Measurements from ENCODE around the gene HACE1.

Gene HACE1

DNA sequence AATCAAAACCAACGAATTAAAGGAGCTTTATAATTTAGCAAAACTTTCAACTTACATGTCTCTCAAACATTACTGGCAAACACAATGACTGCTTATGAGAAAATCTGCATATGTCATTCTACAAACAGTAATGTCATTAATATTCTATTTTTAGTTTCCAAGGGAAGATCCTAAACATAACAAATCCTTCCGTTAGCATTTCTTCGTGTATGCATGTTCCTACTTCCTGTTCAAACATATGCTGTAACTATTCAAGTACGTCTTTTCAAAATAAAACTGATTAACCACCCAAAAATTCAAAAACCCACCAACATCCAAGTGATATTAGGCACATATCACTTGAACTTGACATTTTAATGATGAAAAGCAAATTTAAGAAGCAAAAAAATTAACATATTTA, 131.3 kb downstream of the HACE1 start:
- no peak for DNase-seq

DNA sequence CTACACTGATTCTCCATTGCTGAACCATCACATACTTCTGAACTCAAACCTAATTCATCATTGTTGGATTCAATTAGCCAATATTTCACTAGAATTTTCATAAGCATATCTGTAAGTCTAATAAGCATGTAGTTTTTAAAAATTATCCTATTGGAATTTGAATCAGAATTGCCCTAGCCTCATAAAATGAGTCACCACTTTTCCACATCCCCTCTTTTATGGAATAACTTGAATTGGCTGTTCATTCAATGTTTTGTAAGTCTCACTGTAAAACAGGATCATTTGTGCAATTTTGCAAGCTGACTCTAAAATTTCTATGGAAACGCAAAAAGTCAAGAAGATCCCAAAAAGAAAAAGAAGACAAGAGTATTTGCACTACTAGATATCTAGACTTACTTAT, 141.0 kb downstream of the HACE1 start:
- DNase-seq: no peak

DNA sequence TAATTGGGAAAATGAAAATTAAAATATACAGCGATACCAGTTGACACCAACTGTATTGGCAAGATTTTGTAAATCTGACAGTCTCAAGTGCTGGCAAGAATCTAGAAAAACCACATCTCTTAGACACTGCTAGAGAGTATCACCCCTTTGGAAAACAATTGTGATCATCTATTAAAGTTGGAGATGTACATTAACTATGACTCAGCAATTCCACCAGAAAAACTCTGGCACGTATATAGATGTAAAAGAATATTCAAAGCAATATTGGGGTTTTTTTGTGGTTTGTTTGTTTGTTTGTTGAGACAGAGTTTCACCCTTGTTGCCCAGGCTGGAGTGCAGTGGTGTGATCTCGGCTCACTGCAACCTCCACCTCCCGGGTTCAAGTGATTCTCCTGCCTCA, 142.9 kb downstream of the HACE1 start:
- no peak for DNase-seq

DNA sequence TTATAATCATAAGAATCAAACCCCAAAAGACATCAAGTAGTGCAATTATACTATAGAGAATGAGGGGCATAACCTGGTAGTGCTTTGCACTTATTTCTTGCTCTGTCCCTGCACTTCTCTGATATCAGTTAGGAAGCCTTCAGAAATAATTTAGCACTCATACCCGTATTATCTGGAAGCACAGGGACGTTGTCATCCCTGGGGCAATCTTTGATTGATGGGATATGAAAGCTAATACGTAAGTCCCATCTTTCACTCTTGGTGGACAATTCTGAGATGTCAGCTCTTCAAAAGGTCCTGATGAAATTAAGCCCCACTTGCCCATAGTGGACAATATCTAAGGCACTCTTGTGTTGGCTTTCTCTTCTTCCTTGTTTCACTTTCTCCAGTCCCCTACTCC, 144.9 kb downstream of the HACE1 start:
- no peak for DNase-seq

DNA sequence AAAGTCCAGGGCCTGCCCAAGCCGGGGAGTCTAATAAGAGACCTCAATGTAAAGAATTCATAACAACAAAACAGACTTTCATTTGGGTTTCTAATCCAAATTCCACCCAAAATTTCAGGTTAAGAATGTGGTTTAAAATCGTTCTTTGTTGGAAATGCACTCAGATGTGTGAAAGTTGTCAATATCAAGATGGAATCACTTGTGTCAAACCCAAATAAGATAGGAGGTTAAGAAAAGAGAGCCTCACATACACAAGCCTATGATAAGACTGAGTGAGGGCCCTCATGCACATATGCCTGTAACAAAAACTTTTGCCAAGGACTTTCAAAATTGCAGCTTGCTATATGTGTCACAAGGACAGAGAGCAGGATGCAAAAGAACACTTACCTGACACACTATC, 145.7 kb downstream of the HACE1 start:
- no peak for DNase-seq

DNA sequence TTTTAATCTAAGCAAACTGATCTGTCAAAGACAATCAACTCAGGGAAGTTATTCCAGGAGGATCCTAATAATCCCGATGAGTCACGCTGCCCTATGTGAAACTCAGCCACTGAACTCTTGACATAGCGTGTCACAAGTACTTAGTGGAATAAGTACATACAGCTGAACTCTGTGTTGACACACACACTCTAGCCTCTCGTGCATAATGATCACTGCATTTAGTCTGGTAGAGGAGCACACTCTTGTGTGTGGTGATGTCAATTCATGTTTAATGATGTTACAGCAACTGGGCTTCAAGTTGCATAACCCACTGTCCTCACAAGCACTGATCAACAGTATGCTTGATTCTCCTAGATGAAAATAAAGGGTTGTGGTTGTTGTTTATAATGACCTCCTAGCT, 148.3 kb downstream of the HACE1 start:
- peak; percentile 64 for DNase-seq

DNA sequence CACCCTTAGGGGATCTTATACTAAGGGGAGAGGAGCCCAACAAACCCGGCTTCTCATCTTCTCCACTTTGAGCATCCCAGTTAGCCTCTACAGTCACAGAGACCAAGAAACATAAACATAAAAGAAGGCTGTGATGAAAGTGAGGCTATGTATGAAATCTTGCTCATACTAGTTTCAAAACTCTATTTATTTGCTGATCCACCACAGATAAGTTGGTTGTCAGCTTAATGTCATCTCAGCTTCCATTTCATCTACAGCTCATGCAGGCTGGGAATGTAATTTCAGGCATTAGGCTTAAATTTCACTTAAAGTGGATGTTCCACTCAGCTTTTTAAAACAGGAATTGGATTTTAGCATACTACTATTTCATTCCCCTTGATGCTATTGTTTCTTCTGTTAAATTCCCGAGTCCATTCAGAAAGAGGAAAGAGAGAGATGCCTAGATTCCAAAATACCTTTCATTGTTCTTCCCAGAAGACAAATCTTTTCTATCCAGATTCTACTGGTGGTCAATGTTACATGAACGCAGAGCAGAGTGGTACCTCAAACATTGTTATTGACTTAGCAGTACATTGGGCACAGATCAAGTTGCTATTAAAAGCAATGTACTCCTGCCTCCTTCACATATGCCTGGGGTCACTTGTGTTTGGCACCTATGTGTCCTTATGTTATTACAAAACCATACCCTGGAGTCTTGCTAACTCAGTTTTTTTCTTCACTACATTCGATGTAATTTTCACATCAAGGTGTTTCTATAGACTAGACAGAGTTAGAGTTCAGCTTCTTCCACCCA, 149.0 kb downstream of the HACE1 start:
- no peak for DNase-seq

DNA sequence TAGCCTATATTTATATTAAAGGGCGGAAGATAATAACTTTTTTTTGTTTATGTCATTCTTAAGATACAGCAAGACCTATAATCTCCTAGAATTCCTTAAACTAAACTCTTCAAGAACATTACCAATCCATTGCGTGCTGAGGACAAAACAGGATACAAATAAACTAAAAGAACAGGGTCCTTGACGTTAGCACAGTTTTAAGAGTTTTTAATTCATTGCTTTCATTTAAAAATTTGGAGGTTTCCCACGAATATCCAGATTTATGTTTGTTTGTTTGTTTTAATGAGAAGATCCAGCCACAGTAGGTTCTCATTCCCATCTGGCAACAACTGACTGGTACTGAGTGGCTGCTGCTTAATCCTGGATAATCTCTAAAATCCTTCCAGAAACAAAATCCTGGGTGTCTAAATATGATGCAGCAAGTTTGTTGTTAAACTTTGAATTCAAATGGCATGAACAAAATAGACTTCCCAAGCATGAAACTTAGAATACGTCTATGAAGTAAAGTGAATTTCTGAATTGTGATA, 153.7 kb downstream of the HACE1 start:
- no peak for DNase-seq

DNA sequence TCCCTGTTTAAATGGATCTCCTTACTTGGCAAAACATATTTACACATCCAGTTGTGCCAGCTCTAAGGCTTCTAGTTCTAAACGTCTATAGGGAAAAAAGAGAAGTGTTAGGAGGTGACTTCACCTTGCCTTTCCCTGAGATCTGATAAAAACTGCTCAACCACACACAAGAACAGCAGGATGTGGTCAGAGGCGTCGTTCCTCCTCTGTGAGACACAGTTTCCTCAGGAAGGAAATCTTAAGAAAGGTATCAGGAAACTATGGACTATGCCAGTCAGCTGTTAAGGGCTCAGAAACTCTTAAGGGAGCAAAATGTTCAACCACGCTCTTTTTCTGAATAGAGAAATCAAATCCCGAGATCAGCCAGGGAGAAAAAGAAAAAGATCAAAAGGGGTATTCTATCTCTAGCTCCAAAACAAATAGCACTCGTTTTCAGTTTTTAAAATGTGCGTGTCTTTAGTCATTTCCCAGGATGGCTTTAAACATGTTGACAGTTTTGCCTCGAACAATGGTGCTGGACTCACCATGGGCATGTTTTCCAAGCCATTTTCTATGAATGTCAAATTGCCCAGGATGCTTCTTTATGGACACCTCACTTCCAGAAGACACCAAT, 154.5 kb downstream of the HACE1 start:
- no peak for DNase-seq

DNA sequence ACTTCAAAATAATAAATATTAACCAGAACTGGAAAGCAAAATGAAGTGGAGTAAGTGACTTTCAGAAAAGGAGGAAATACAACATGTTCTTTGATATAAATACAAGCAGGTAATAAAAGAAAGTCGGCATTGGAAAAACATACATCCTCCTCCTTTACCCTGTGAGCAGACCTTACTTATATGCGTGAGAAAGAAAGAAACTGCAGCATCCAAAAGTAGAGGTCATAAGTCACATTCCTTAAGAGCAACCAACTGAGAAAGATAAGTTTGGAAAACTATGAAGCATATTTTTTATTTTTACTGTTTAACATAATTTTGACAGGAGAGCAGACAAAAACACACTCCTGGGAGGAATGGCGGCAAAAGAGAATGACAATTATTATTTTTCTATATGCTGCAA, 155.5 kb downstream of the HACE1 start:
- DNase-seq: no peak

DNA sequence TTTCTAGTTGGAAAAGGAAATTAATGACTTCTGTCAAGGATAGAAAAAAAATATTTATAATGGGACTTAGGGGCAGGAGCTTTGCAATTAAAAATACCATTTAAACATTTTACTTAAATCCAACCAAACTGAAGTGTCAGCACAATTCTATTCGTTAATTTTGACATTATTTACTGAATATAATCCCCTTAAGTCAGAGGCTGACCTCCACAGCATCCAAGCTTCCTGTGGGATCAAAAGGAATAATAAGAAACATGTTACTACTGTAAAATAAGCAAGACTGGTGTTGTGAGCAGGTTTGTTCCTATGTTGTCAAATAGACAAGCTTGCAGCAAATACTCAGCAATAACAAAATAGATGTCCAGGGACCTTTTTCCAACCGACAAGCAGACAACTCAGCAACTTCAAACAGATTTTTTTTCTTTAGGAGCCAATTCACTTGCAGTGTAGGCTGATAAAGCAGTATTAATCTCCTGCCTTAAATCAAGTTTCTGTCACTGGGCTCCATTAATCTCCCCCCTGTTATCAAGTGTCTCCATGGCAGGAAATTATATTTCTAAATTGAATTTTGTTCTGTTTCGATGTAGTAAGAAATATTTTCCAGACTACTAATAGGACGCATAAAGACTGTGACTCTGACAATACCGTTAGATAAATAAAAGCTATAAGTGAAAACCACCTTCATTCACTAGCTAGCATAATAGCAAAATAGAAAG, 157.4 kb downstream of the HACE1 start:
- DNase-seq: no peak

DNA sequence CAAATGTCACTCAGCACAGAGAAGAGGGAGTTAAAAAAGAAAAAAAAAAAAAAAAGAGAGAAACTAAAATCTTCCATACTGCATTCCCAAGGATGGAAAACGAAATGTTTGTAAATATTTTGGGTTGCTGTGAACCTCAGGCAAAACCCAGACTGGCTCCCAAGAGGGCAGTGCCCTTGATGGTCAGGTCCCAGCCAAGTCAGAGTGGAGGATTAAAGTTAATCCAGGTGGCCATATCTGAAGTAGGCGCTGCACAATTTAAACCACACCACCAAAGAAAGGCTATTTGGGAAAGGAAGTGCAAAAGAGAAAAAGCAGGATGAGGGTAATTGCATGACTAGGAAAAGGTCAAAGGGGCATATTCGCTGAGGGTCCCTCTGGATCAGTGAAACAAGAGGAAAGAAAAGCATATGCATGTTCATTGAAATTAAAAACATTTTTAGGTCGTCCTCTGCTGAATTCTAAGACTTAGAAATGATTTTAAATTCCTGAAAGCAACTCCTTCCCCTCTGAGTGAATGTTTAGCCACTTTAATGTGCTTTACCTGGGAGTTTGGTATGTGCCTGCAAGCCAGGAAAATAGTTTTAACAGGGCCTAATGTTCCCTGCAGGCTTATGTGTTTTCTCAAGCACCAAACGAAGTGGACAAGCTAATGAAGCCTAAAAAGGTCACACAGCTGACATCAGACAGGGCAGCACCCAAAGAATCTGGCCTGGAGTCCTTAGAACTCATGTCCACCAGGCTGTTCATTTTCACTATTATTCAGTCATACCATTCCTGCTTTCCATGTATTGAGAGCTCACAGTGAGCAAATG, 159.1 kb downstream of the HACE1 start:
- DNase-seq: no peak

DNA sequence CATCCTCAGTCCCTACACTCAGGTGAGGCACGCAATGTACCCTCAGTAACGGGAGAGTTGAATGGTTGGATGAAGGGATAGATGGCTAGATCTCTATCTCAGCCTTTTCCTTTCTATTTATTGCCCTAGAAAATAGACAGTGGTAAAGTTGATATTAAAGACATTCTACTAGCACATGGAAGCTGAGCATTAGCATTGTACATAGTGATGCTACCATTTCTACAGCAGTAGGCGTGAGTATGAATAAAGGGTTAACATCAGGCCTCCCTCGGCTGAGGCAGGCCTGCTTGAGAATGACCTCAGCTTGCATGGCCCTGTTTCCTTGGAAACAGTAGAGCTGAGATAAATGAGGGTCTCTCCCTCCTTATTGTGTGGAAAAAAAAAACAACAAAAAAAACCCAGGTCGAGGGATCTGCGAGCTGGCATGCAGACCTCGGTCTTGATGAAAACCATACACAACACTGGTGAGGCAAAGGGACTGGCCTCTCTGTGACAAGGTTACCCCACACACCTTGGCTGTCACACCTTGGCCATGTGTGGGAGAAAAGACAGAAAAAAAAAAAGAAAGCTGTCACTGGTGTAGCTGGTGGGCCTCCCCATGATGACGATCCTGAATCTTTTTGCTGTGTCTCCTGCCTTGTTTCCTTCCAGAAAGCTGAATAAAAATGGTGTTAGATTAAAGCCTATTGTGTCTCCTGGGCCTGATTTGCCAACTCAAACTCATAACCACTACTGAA, 160.0 kb downstream of the HACE1 start:
- DNase-seq: no peak

DNA sequence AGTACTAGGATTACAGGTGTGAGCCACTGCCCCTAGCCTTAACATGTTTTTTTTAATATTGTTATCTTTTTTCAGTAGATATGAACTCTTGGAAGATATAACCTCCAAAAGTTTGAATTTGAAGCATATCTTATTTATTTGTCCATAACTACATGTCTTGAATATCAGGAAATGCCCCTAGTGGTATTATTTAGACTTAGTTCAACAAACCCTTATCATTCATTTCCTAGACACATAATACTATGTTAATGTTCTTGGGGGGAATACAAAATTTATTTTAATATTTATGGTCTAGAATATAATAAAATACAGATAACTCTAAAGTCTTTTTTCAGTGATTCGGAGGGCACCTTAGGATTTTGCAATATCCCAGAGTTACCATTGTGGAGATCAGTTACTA, 160.7 kb downstream of the HACE1 start:
- DNase-seq: no peak

DNA sequence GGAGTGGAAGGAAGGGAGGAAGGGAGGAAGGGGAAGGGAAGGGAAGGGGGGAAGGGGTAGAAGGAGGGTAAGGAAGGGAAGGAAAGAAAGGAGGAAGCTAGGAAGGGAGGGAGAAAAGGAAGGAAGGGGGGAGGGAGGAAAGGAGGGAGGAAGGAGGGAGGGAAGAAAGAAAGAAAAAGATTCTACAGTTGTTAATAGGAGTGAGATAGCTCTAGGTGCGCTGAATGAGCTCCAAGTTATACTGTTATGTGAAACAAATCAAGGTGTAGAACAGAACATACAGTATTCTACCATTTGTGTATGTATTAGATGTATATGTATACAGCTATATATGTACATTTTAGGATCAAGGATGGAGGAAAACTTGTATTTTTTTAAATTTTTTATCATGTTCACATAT, 167.7 kb downstream of the HACE1 start:
- no peak for DNase-seq

DNA sequence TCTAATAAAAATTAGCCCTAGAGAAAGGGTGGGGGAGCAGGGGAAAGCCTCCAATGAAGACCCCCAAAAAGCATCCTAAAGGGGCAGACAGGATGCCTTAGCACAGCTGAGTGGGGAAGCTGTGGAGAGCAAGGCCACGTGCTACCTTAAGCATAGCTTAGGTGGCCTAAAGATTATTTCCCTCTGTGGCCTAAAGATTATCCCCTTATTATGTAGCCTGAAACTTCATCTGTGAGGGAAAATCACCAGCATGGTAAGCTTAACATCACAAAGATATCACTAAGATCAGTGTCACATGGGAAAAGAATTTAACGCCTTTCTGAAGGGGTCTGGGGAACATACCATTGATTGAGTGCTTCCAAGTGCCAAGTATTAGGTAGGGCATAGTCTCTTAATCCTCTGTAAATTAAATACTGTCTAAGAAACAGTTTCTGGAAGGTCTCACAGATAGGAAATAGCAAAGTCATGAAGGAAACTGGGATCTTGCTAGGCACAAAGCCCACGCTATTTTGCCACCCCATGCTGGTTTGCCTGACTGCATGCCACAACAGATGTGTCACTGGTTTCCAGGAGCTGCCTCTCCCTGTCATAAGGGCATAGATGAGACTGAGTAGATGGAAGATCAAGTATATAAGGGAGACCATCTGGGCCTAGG, 170.0 kb downstream of the HACE1 start:
- no peak for DNase-seq

DNA sequence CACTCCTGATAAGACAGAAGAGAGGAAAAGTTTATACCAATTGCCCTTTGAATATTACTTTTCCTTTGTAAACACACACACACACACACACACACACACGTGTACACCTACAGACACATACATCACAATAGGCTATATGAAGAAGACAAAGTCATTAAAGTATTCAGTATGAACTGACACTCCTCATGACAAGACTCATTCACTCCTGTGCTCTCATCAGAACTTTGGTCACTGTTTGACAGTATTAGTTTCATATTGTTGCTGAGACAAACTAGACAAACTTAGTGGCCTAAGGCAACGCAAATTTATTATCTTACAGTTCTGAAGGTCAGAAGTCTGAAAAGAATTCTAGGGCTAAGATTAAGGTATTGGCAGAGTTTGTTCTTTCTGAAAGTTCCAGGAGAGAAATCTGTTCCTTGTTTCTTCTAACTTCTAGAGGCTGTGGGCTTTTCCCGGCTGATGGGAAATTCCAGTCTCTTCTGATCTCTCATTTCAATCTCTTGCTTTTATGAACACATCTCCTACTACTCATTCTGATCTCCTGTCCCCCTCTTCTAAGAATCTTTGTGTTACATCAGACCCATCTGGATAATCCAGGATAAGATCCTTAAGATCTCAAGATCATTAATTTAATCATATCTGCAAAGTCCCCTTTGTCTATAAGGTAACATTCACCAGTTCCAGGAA, 171.3 kb downstream of the HACE1 start:
- DNase-seq: no peak

DNA sequence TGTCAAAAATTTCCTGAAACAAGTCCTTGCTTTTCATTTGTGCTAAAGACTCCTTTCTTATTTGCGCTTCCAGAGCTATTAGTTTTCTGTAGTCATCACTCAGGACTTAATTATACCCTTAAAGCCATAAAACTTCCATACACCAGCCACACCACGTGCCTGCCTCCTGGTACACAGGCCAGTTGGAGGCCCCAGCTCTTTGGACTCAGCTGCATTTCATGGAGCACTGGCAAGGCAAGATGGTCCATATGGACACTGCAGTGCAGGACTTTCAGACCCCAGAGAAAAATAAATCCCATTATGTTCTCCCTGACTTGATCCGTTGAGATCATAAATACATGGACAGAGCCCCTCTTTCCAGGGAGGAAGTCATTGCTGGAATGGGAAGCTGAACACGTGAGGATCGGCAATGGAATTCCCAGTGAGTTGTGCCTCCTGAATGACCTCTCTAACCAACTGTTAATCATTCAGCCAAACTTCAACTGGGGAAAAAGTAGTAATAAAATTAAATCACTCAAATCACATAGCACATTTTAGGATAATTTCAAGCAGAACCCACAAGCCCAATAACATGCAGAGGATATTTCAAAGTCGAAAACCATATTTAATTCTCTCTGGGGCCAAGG, 173.1 kb downstream of the HACE1 start:
- no peak for DNase-seq

DNA sequence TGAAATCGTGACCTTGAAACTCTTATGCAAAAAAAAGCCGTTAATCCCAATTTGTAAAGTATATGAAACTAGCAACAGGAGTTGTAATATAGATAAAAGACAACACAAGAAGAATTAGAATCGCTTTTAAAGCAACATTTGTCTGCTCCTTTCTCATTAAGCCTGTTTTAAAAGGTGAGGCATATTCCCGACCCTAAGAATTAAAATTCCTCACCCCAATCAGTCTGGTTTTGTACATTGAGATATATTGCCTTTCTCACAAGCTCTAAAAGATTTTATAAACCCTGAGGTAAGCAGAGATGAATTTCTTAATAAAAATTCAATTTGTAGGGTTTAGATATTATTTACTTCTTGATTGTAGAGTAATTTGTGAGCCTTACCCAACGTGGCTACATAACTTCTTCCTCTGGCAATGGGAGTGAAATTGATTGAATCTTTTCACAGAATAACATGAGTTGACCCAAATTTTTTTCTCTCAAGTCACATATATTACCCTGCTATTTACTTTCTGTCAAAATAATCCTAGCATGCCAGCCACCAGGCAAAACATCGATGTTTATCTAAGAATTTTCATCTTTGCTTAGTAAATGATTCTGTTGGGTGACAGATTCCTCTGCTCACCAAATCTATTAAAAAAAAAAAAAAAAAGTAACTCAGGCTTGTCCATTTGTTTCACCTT, 173.7 kb downstream of the HACE1 start:
- no peak for DNase-seq

DNA sequence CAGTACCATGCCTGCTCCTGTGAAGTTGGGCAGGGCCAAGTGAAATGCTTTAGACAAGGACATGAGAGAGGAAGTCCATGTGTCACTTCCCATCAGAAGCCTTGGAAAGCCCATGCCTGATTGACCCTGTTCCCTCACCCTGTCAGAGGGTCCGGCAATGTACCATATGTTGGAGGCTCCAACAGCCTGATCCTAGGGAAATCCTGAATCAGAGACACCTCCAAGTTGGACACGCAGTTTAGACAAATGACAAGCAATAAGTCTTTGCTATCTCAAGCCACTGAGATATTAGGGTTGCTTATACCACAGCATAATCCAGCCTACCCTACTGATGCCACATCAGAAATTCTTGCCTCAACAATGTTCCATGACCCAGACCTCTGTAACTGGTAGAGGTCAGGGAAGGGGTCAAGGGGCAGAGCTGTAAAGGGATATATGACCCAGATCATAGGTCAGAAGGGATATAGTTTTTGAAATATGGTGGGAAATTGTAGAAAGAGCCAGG, 174.8 kb downstream of the HACE1 start:
- no peak for DNase-seq
